IMR-90 (cell line): ENCODE measurements around the gene BPIFB2. TPM values are rescaled to one million over a fixed set of nuclear protein-coding genes. Genes with fewer than 3 reads are reported as not detected.

ENCODE experiments used
- ATAC-seq: fragments of 200-7000 bp; cut with Tn5 transposase; 2 replicates; pipeline ENCODE4 v1.9.1; 2020; ENCODE audit warnings: low read depth, mild to moderate bottlenecking, moderate library complexity
- BruUV-seq: library from RNA; stranded (reverse); fragments of 400-500 nt; replicated peaks from 2 replicates; lab custom pipeline; 2021; lab: Mats Ljungman, UMichigan
- CTCF ChIA-PET: fragments of 300-600 bp; formaldehyde crosslinking; extraction: SDS; loops from one replicate; lab custom pipeline; 2021; ENCODE audit warnings: antibody characterized with exemption; lab: Yijun Ruan, JAX
- POLR2A ChIA-PET: fragments of 300-600 bp; sonication (Branson Sonifier 250); formaldehyde crosslinking; loops from one replicate; lab custom pipeline; 2022; ENCODE audit warnings: antibody characterized with exemption; ENCODE audit not compliant: unreplicated experiment; lab: Charles Lee
- DNase-seq: peaks from one replicate; pipeline ENCODE4 v3.0.0; 2013
- H2AFZ ChIP-seq: replicated peaks from 2 replicates; pipeline ENCODE3; 2013; ENCODE audit warnings: low read length, mild to moderate bottlenecking; ENCODE audit not compliant: poor library complexity
- H2AK5ac ChIP-seq: 2 replicates; pipeline ENCODE4 v1.6.1; 2013; ENCODE audit warnings: low read depth, low read length, inconsistent platforms
- H2AK9ac ChIP-seq: replicated peaks from 2 replicates; pipeline ENCODE3; 2013; ENCODE audit warnings: mild to moderate bottlenecking, low read depth, low read length, moderate library complexity; ENCODE audit not compliant: poor library complexity
- H2BK120ac ChIP-seq: 2 replicates; pipeline ENCODE4 v1.6.1; 2013; ENCODE audit warnings: low read depth, low read length, inconsistent platforms
- H2BK15ac ChIP-seq: 3 replicates; pipeline ENCODE4 v1.6.1; 2013; ENCODE audit warnings: low read depth, low read length, inconsistent platforms
- H2BK20ac ChIP-seq: 2 replicates; pipeline ENCODE4 v1.6.1; 2013; ENCODE audit warnings: low read depth, mild to moderate bottlenecking, inconsistent platforms, low read length, moderate library complexity
- H2BK5ac ChIP-seq: 2 replicates; pipeline ENCODE4 v1.6.1; 2013; ENCODE audit warnings: mild to moderate bottlenecking, low read depth, low read length, inconsistent platforms; ENCODE audit not compliant: poor library complexity, severe bottlenecking
- H3K14ac ChIP-seq: replicated peaks from 2 replicates; pipeline ENCODE4 v1.6.1; 2013; ENCODE audit warnings: low read depth, low read length, inconsistent platforms
- H3K18ac ChIP-seq: 2 replicates; pipeline ENCODE4 v1.6.1; 2013; ENCODE audit warnings: low read depth, low read length, control low read depth
- H3K23ac ChIP-seq: 2 replicates; pipeline ENCODE4 v1.6.1; 2013; ENCODE audit warnings: low read depth, low read length, inconsistent platforms
- H3K27ac ChIP-seq: 2 replicates; pipeline ENCODE4 v1.5.1; 2013; ENCODE audit warnings: mild to moderate bottlenecking, control low read depth, low read length; ENCODE audit not compliant: insufficient read depth
- H3K27me3 ChIP-seq: 2 replicates; pipeline ENCODE4 v1.6.1; 2013; ENCODE audit warnings: low read length; ENCODE audit not compliant: control insufficient read depth, insufficient read depth
- H3K36me3 ChIP-seq: 2 replicates; pipeline ENCODE4 v1.6.1; 2013; ENCODE audit warnings: low read length, mixed read lengths; ENCODE audit not compliant: control insufficient read depth, insufficient read depth
- H3K4ac ChIP-seq: 2 replicates; pipeline ENCODE4 v1.6.1; 2013; ENCODE audit warnings: low read depth, low read length, inconsistent platforms
- H3K4me1 ChIP-seq: 2 replicates; pipeline ENCODE4 v1.6.1; 2013; ENCODE audit warnings: low read length, mixed read lengths; ENCODE audit not compliant: control insufficient read depth, insufficient read depth
- H3K4me2 ChIP-seq: 2 replicates; pipeline ENCODE4 v1.6.1; 2013; ENCODE audit warnings: low read depth, mild to moderate bottlenecking, control low read depth, low read length, moderate library complexity
- H3K4me3 ChIP-seq: 2 replicates; pipeline ENCODE4 v1.5.1; 2013; ENCODE audit warnings: low read depth, mild to moderate bottlenecking, control low read depth, low read length, moderate library complexity; ENCODE audit not compliant: insufficient read depth
- H3K56ac ChIP-seq: 2 replicates; pipeline ENCODE4 v1.6.1; 2013; ENCODE audit warnings: low read length, inconsistent platforms; ENCODE audit not compliant: insufficient read depth; ENCODE audit errors: extremely low read depth
- H3K79me1 ChIP-seq, 2 experiments: 2 replicates each; pipeline ENCODE4 v1.6.1; 2013; ENCODE audit warnings: low read length in 2 of 2, inconsistent platforms in 1 of 2, low read depth in 1 of 2
- H3K9ac ChIP-seq: 2 replicates; pipeline ENCODE4 v1.6.1; 2013; ENCODE audit warnings: low read depth, low read length, control low read depth
- H3K9me1 ChIP-seq: 2 replicates; pipeline ENCODE4 v1.6.1; 2013; ENCODE audit warnings: low read length, inconsistent platforms; ENCODE audit not compliant: insufficient read depth
- H3K9me3 ChIP-seq: 2 replicates; pipeline ENCODE4 v1.6.1; 2013; ENCODE audit warnings: low read length; ENCODE audit not compliant: control insufficient read depth, insufficient read depth
- H4K20me1 ChIP-seq: 2 replicates; pipeline ENCODE4 v1.6.1; 2013; ENCODE audit warnings: low read length, inconsistent platforms; ENCODE audit not compliant: insufficient read depth
- H4K5ac ChIP-seq: 2 replicates; pipeline ENCODE4 v1.6.1; 2013; ENCODE audit warnings: mild to moderate bottlenecking, low read depth, low read length, control low read depth
- H4K8ac ChIP-seq, 2 experiments: 2 replicates each; pipeline ENCODE4 v1.6.1; 2013; ENCODE audit warnings: low read depth in 2 of 2, low read length in 2 of 2, control low read depth in 1 of 2, inconsistent platforms in 1 of 2
- H4K91ac ChIP-seq: 2 replicates; pipeline ENCODE4 v1.6.1; 2013; ENCODE audit warnings: low read depth, low read length, inconsistent platforms; ENCODE audit not compliant: insufficient read depth
- CEBPB ChIP-seq: IDR thresholded peaks from 2 replicates; pipeline ENCODE4 v1.6.1; 2012; ENCODE audit warnings: low read depth, low read length, improper control_type of control experiment
- CHD1 ChIP-seq: IDR thresholded peaks from 2 replicates; pipeline ENCODE4 v1.6.1; 2012; ENCODE audit warnings: low read depth, low read length, improper control_type of control experiment
- FOS ChIP-seq: fragments of 150-350 bp; IDR thresholded peaks from 2 replicates; pipeline ENCODE4 v1.6.1; 2016; ENCODE audit warnings: low read depth, low read length
- MAFK ChIP-seq: IDR thresholded peaks from 2 replicates; pipeline ENCODE4 v1.6.1; 2012; ENCODE audit warnings: low read depth, low read length, improper control_type of control experiment
- MAZ ChIP-seq: IDR thresholded peaks from 2 replicates; pipeline ENCODE4 v1.6.1; 2012; ENCODE audit warnings: low read depth, mild to moderate bottlenecking, low read length, improper control_type of control experiment, moderate library complexity, borderline replicate concordance
- MXI1 ChIP-seq: IDR thresholded peaks from 2 replicates; pipeline ENCODE4 v1.6.1; 2012; ENCODE audit warnings: low read depth, mild to moderate bottlenecking, low read length, moderate library complexity, borderline replicate concordance
- NFE2L2 ChIP-seq: fragments of 150-350 bp; IDR thresholded peaks from 2 replicates; pipeline ENCODE4 v1.6.1; 2016; ENCODE audit warnings: low read depth, mild to moderate bottlenecking, low read length
- POLR2A ChIP-seq: IDR thresholded peaks from 2 replicates; pipeline ENCODE4 v1.6.1; 2012; ENCODE audit warnings: mild to moderate bottlenecking, low read depth, low read length
- RFX5 ChIP-seq: IDR thresholded peaks from 2 replicates; pipeline ENCODE4 v1.8.0; 2012; ENCODE audit warnings: low read depth, mild to moderate bottlenecking, low read length, moderate library complexity
- SMC3 ChIP-seq: fragments of 150-350 bp; IDR thresholded peaks from 2 replicates; pipeline ENCODE4 v1.6.1; 2016; ENCODE audit warnings: low read depth, mild to moderate bottlenecking, antibody characterized with exemption, low read length, moderate library complexity
- WGBS, 2 experiments: methylation state at CpG; one replicate each; pipeline versions ENCODE4 v1.1.5 to v1.1.7; 2013; ENCODE audit warnings: missing lambda C conversion rate in 2 of 2; ENCODE audit not compliant: insufficient read length in 1 of 2; ENCODE audit errors: extremely low coverage in 2 of 2; 5-methylcytosine and 5-hydroxymethylcytosine counted together
- dilution Hi-C: fragments of 300-500 bp; cut with HindIII; formaldehyde crosslinking; loops from one replicate; pipeline ENCODE4 v1.14.3; 2018; ENCODE audit warnings: low sequenced_read_pairs; ENCODE audit not compliant: unreplicated experiment
- in situ Hi-C: fragments of 300-500 bp; cut with MboI; formaldehyde crosslinking; loops from 3 replicates; pipeline ENCODE4 v1.14.3; 2019; ENCODE audit warnings: low sequenced_read_pairs, inconsistent platforms, mixed read lengths
- intact Hi-C: fragments of 100-400 bp; cut with micrococcal nuclease; formaldehyde crosslinking; loops from 2 replicates; pipeline ENCODE4 v1.10.0; 2022
- polyA plus RNA-seq, 3 experiments: library from polyadenylated mRNA; depleted of rRNA; stranded (reverse); fragments of >200 nt; gene quantifications; 2 replicates each; pipeline ENCODE4 v1.2.3, GENCODE V29; 2012; ENCODE audit warnings: low replicate concordance in 1 of 3
- total RNA-seq: library from RNA; depleted of rRNA; stranded (reverse); fragments of >200 nt; gene quantifications from 2 replicates; pipeline ENCODE4 v1.2.3, GENCODE V29; 2012
- TF ChIP-seq, protein P1 (sequence below): fragments of 150-350 bp; IDR thresholded peaks from 2 replicates; pipeline ENCODE4 v1.6.1; 2016; ENCODE audit warnings: low read depth, mild to moderate bottlenecking, low read length, moderate library complexity, borderline replicate concordance
- TF ChIP-seq, protein P2 (sequence below): conservative IDR thresholded peaks from 2 replicates; pipeline ENCODE4 v1.5.1; 2012; ENCODE audit warnings: mild to moderate bottlenecking, low read depth, low read length, improper control_type of control experiment
- TF ChIP-seq, protein P3 (sequence below): fragments of 150-350 bp; IDR thresholded peaks from 2 replicates; pipeline ENCODE4 v1.6.1; 2017; ENCODE audit warnings: mild to moderate bottlenecking, antibody characterized with exemption, low read length, low read depth

BPIFB2 gene
- total and polyA plus RNA-seq, 2 of the 4 experiments (the other 2 are of a cell fraction) = not detected

DNA sequence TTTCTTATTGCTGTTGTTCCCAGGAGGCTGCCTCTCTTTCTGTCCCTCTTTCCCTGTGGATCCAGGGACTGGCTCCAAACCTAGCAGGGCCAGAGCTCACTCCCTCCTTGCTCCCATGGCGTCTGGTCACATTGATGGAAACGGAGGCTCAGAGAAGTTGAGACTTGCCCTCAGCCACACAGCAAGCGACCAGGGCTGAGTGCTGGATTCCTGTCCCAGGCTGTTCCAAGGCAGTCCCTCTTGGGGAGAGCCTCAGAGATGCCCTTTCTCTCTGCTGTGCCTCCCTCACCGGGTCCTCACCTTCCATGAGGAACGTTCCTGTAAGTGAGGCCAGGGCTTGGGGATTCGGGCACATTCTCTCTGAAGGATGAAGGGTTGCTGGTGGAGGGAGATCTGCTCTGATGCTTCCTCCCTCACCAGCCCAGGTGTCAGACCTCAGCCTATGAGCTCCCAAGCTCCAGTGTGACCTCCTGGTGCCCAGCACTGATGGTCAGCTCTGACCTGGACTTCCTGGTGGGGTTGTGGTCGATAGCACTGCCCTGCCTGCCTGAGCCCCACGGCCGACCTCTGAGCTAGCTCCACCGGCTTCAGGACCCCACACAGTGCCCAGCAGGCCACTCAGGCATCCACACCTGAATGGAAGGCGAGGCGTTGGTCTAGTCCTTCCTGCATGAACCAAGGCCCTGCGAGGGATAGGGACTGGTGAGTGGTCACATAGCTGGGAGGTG is 30.1 kb upstream of the BPIFB2 start:
- no peak overlapping the region for H3K4ac ChIP-seq
- no peaks in the 10 kb centered on the region for H3K9me3 ChIP-seq
- no peaks in the 10 kb centered on the region for H3K79me1 ChIP-seq
- H2BK120ac ChIP-seq = no peak overlapping the region
- H2BK15ac ChIP-seq = no peak overlapping the region
- H2BK20ac ChIP-seq = no peak overlapping the region
- H3K9ac ChIP-seq = no peak overlapping the region
- dilution Hi-C loops (no loop called here), in situ Hi-C loops (no loop called here), intact Hi-C loops (no loop called here)
- WGBS, 2 experiments = 55% methylated on average over 4 of the region's 13 CpGs; no CpG with 5 or more reads in 1 of the 2 experiments
- H3K4me3 ChIP-seq = no peak overlapping the region
- no peaks in the 10 kb centered on the region for H4K20me1 ChIP-seq
- no peak overlapping the region for H3K18ac ChIP-seq
- no peak for ATAC-seq
- no peak overlapping the region for H3K23ac ChIP-seq
- ChIA-PET POLR2A (no interaction called here), CTCF (no interaction called here)
- no peak overlapping the region for H2AK9ac ChIP-seq
- H3K4me2 ChIP-seq = no peak overlapping the region
- H4K5ac ChIP-seq = no peak overlapping the region
- no peak overlapping the region for H2AFZ ChIP-seq
- peaks cover 21% of the 10 kb centered on the region; the same call in 1 of the 2 replicates for H3K27me3 ChIP-seq
- H3K14ac ChIP-seq = no peak overlapping the region
- H4K8ac ChIP-seq = no peak overlapping the region
- no peaks in the 10 kb centered on the region for H3K4me1 ChIP-seq
- H4K91ac ChIP-seq = no peak overlapping the region
- no peaks in the 10 kb centered on the region for H3K36me3 ChIP-seq
- no peak for DNase-seq
- H3K9me1 ChIP-seq = no peaks in the 10 kb centered on the region
- H3K56ac ChIP-seq = no peak overlapping the region
- no peak overlapping the region for H3K27ac ChIP-seq
- no peak for TF ChIP-seq MAZ
- TF ChIP-seq RFX5 = no peak
- TF ChIP-seq MAFK = no peak
- TF ChIP-seq CEBPB = no peak
- no peak for TF ChIP-seq SMC3
- no peak for TF ChIP-seq NFE2L2
- no peak for TF ChIP-seq MXI1
- no peak for TF ChIP-seq FOS
- TF ChIP-seq, protein P1, sequence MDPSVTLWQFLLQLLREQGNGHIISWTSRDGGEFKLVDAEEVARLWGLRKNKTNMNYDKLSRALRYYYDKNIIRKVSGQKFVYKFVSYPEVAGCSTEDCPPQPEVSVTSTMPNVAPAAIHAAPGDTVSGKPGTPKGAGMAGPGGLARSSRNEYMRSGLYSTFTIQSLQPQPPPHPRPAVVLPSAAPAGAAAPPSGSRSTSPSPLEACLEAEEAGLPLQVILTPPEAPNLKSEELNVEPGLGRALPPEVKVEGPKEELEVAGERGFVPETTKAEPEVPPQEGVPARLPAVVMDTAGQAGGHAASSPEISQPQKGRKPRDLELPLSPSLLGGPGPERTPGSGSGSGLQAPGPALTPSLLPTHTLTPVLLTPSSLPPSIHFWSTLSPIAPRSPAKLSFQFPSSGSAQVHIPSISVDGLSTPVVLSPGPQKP = no peak
- no peak for TF ChIP-seq POLR2A
- TF ChIP-seq, protein P2, sequence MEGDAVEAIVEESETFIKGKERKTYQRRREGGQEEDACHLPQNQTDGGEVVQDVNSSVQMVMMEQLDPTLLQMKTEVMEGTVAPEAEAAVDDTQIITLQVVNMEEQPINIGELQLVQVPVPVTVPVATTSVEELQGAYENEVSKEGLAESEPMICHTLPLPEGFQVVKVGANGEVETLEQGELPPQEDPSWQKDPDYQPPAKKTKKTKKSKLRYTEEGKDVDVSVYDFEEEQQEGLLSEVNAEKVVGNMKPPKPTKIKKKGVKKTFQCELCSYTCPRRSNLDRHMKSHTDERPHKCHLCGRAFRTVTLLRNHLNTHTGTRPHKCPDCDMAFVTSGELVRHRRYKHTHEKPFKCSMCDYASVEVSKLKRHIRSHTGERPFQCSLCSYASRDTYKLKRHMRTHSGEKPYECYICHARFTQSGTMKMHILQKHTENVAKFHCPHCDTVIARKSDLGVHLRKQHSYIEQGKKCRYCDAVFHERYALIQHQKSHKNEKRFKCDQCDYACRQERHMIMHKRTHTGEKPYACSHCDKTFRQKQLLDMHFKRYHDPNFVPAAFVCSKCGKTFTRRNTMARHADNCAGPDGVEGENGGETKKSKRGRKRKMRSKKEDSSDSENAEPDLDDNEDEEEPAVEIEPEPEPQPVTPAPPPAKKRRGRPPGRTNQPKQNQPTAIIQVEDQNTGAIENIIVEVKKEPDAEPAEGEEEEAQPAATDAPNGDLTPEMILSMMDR = no peak
- TF ChIP-seq, protein P3, sequence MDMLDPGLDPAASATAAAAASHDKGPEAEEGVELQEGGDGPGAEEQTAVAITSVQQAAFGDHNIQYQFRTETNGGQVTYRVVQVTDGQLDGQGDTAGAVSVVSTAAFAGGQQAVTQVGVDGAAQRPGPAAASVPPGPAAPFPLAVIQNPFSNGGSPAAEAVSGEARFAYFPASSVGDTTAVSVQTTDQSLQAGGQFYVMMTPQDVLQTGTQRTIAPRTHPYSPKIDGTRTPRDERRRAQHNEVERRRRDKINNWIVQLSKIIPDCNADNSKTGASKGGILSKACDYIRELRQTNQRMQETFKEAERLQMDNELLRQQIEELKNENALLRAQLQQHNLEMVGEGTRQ = no peak
- TF ChIP-seq CHD1 = no peak
- no TSS peak for BruUV-seq
- H2BK5ac ChIP-seq = no peak overlapping the region
- no peak overlapping the region for H2AK5ac ChIP-seq
